Stimulated activated CD8-positive, alpha-beta memory T cell treated with anti-CD3 and anti-CD28 coated beads, Interleukin-15, amount 100 ng/mL, for 24 hours (primary cell): ENCODE measurements around the gene TSPAN33.
"Not testable (repeated sequence)": the region's sequence is repeated elsewhere in the genome, so short reads cannot be mapped to it uniquely, and the experiment has no call there.

Source experiments
- DNase-seq: peaks from one replicate; pipeline ENCODE4 v3.0.0-alpha.2; 2020; ENCODE audit warnings: low read depth

TSPAN33 gene, protein sequence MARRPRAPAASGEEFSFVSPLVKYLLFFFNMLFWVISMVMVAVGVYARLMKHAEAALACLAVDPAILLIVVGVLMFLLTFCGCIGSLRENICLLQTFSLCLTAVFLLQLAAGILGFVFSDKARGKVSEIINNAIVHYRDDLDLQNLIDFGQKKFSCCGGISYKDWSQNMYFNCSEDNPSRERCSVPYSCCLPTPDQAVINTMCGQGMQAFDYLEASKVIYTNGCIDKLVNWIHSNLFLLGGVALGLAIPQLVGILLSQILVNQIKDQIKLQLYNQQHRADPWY

DNA sequence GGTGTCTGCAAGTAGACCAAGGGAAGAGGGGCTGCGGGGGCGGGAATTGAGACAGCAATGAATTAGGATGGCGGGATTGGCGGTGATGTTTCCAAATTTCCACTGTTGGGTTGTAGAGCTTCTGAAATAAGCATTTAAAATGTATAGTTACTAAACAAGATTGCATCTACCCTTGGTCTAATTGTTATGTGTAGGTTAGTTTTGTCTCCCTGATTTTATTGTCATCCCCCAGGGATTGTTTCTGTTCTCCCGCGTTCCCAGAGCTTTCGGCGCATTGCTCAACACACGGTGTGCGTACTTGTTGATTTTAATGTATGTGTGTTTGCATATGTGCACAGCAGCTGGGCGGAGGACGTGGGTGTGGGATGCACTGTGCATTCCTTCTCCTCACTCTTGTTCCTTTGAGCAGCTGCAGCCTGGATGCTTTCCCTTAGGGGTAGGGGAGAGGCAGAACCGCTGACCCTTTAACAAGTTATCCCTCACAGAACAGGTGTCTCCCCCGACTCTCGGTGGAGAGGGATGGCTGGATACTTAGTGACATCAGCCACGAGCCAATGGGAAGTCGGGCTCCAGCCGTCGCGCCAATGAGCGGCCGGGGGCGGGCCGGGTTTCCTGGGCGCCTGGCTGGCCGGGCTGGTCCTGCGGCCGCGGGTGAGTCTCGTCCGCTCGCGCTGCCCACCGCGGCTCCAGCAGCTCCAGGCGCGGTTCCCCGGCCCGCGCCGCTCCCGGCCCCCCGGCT is at the start of gene TSPAN33:
Gene TSPAN33, plus strand, starts transcription at position 613 of the 739 bp plus-strand sequence. CDS start 274 bp downstream, outside the sequence.
- peak; percentile 58 for DNase-seq

DNA sequence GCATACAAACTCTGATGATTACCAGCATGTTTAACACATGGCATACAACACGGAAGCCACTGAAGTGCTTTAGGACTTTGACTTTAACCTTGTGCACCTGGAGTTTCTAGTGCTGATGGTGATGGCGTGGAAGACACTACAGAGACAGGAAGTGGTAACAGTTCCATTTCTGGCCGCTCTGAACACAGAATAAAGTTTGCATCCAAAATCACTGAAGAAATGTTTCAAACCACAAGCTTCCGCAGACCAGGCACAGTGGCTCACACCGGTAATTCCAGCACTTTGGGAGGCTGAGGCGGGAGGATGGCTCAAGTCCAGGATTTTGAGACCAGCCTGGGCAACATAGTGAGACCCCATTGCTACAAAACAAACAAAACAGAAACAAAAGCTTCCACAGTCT is 49.2 kb upstream of the TSPAN33 start:
- no peak for DNase-seq

DNA sequence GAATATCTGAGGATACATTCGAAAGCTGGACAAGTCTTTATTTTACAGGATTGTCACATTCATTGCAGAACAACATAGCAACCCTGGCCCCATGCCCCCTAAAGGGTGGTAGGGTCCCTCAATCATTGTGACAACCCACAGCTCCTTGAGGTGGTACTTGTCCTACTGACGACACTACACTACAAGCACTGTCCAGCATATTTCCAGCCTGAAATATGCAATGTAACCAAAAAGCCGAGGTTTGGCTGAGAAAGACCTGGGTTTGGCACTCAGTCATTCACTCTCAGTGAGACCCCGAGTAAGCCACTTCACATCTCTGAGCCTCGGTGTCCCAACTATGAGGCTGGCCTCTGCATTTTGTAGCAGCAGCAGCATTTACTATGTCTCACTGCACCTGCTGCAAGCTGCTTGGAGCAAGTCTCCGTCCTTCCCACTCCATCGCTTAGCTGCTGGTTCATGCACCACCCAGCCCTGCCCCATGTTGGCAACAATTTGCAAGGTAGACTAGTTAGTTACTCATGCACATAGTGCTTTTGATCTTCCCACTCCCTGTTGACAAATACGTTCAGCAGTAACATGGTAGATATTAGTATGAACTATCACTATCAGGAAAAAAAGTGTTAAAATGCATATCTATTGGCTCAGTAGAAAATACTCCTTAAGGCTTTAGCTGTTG is 46.0 kb upstream of the TSPAN33 start:
- no peak for DNase-seq

DNA sequence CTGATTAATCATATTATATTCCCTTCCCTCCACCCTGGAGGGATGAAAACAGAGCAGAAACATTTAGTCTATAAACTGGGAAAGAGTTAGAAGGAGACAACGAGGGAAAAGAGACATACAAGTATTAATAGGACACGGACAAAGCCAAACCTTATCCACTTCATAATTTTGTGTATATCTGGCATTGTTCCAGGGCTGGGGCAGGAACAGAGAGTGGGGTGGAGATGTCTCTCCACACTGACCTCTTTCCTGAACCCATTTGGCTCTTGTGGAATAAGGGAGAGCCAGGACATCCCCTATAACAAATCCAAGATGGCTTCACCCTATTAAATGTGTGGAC is 43.7 kb upstream of the TSPAN33 start:
- no peak for DNase-seq

DNA sequence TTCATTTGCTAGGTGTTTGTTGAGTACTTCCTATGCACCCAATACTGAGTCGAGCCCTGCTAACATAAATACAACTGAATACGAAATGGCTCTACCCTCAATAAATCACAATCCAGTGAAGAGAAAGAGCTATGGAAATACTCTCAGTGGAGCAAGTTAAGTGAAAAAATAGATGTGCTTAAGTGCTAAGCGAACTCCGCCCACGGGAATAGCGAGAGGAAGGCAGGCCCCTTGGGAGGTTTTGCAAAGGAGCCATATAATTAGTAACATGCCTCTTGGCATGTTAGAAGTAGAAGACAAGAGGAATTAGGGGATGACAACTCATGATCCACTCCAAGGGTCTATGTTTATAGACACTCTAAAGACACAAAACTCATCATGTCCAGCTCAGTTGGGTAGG is 42.8 kb upstream of the TSPAN33 start:
- no peak for DNase-seq

DNA sequence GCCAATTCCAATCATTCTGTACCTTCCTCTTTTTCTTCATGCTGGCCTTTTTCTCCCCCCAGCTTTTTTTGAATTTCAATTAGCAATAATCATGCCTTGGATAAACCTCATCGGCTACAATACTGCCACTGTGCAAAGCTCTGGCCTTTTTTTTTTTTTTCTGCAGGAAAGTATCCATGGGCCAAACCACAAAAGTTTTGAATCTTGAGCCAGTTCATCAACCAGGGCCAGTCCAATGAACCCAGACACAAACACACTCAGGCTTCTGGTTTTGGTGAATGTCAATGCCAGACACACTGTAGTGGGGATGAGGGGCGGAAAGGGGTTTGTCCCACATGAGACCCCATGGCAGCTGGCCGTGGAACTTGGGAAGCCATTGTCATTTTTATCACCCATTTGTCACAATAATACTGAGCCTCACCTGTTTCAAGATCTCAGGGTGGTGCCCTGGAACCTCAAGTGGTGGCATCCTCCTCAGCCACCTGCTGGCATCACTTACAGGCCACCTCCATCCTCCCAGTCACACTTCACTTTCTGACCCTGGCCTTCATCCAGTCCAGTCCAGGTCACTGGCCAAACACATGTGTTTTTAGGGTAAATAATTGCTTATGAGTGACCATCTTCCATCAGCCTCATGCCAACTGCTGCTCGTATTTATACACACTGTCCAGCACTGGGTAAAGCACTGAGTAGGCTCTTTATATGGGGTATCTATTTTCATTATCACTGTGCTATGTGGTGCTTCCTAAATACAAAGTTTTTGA is 40.8 kb upstream of the TSPAN33 start:
- DNase-seq: no peak

DNA sequence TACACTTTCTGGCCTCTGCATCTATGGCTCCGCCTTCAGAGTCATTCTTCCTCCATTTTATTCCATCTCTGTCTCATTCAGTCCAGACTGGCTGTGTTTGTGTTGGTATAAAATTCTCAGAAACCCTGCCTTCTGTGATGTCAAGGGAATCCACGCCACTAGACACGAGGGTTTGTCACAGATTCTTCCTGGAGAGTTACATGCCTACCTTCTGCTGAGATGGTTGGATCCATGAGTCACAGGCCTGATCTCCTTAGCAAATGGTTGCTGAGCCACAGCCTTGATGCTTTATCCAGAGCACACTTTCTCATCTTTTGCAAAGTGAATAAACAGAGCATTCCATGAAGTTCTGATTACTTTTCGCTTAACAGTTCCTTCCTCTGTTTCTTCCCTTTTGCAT is 35.9 kb upstream of the TSPAN33 start:
- no peak for DNase-seq

DNA sequence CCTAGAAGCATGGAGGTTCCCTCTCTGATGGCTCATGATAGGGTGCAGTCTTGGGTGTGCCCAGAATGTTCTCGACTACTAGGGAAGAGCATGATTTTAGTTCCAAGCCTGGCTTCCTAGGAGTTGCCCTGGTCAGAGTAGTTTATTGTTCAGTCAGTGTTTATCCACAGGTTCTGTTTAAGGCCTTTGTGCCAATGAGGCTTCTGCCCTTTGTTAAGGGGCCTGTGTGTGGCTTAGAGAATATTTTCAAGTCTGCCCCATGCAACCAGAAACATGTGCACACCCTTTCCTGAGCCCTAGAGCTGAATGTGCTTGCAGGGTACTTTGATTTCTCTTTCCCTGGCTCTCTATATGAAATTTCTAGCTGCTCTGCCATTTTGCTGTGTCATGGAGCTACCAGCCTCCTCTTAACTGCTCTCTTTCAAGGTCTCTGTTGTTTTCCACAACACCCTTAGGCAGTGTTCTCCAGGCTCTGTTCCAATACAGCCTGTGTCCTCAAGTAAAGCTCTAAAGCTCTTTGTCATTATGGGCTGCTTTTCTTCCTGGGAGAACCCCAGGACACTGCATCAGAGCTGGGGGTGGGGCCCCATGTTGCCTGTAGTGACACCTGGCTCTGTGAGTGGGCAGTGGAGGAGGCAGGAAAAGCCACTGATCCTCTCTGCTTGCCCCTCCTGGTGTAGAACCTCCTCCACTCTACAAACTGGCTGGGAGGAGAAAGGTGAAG is 34.1 kb upstream of the TSPAN33 start:
- DNase-seq: no peak

DNA sequence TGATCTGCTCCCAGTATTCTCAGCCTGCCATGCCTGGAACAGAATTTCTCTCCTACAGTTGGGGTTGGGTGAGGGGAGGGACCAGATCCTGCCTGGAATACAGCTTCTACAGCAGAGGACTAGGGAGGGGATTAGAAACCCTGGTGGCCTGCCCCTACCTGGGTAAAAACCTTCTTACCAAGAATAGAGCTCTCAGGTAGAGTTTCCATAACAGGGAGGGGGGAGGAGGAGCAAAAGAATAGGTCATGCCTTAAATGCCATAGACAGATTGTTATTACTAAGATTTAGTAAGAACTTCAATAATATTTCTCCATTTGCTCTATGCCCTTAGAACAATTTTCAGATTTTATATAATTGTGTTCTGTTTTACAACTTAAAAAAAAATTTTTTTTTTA is 33.5 kb upstream of the TSPAN33 start:
- no peak for DNase-seq

DNA sequence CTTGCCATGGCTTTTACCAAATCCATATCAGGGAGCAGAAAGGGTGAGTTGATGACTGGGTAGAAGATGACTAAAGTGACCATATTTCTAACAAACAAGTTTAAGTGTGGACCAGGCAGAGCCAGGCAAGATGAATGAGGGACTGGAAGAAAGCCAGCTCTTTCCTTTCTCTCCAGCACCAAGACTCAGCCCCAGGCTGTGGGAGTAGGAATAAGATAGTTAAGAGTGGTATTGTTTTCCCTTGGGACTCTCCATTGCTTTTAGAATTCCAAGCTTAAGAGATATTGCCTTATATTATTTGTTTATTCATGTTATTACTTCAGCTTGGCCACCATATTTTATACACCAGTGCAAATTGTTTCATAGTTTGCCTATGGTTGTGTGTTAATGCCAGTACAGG is 28.8 kb upstream of the TSPAN33 start:
- no peak for DNase-seq

DNA sequence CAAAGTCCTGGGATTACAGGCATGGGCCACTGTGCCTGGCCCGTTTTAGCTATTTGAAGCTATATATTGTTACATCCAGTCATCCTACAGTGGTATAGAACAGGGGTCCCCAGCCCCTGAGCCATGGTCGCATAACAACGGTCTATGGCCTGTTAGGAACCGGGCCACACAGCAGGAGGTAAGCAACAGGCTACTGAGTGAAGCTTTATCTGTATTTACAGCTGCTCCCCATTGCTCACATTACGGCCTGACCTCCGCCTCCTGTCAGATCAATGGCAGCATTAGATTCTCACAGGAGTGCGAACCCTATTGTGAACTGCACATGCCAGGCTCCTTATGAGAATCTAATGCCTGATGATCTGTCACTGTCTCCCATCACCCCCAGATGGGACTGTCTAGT is 26.3 kb upstream of the TSPAN33 start:
- DNase-seq: no peak

DNA sequence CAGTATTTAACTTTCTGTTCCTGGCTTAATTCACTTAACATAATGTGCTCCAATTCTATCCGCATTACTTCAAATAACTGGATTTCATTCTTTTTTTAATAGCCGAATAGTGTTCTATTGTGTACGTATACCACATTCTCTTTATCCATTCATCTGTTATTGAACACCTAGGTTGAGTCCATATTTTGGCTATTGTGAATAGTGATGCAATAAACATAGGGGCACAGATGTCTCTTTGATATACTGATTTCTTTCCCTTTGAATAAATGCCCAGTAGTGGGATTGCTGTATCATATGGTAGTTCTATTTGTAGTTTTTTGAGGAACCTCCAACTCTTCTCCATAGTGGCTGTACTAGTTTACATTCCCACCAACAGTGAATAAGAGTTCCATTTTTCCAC is 25.5 kb upstream of the TSPAN33 start:
- no peak for DNase-seq

DNA sequence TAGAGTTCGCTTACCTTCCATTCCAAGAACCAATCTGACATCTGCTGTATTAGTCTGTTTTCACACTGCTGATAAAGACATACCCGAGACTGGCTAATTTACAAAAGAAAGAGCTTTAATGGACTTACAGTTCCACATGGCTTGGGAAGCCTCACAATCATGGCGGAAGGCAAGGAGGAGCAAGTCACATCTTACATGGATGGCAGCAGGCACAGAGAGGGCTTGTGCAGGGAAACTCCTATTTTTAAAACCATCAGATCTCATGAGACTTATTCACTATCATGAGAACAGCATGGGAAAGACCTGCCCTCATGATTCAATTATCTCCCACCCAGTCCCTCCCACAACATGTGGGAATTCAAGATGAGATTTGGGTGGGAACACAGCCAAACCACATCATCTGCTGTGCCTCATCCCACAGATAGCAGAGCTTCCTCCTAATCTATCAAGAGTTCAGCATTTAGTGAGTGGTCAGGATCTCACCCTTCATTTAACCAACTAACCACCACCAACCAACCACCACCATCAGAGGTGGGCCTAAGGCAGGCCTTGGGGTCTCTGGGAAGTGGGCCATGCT is 22.9 kb upstream of the TSPAN33 start:
- DNase-seq: not testable (repeated sequence)

DNA sequence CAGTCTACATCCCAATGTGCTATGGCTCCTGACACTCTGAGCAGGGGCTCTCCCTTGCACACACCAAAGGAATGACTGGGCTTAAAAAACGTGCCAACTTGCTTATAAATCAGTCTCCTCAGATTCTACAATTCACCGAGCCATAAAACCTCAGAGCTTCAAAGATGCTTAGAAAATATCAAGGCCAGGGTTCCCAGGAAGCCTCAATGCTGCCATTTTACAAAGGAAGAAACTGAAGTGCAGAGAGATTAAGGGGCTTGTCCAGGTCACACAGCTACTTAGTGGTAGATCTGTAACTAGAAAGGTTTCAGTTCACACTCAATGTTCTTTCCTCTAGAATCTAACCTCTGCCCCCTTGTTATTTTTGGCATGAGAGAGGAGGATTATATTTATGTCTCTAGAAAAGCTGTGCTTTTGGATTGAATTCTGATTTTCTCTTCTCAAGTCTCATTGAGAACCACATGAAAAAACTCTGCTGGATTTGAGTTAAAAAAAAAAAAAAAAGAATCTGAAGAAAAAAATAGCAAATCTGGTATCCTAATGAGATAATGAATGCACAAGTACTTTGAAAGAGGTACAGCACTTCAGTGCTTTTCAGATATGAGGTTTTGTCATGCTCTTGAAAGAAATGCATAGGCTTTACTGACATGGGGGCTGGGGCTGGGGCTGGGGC is 22.3 kb upstream of the TSPAN33 start:
- no peak for DNase-seq

DNA sequence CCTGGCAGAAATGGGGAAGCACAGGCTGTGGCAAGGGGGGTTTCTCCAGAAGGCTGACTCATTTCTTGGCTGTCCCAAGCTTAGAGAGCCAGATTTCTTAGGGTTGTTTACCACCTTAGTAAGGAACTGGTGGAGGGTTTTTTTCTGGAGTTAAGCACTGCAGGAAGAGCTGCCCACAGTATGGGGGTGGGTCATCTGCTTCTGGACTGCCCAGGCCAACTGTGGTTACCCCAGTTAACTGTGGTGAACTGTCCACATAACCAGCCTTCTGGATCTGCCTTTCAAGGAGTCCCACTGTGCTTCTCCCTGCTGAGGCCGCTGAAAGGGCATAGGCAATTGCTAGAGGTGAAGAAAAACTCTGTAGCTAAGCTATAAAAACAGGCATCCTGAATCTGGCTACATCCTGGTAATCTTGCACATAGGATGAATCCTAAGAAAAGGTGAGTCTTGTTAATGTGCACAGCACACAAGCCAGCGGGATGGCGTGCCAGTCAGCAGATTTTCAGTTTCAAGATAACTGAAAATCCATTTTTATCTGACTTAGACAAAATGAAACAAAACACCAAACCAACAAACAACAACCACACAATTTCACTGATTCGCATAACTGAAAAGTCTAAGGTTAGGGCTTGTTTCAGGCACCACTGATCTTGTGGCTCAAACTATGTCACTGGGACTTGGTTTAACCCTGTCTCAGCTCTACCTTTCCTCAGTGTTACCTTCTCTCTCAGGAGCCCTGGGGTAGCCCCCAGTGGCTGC is 21.6 kb upstream of the TSPAN33 start:
- no peak for DNase-seq

DNA sequence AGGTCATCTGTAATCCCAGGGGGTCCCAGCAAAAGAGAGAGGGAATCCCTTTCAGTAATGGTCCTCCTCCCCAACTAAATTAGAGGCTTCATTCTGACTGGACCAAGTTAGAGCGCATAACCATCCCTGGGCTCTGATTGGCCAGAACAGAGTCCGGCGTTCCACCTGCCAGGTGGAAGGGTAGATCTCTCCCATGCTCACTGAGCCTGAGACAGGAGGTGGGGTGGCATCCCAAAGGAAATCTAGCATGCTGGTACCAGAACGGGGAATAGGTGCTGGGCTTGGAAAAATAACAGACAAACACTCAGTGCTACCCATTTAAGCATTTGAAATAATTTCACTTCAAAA is 21.0 kb upstream of the TSPAN33 start:
- no peak for DNase-seq

DNA sequence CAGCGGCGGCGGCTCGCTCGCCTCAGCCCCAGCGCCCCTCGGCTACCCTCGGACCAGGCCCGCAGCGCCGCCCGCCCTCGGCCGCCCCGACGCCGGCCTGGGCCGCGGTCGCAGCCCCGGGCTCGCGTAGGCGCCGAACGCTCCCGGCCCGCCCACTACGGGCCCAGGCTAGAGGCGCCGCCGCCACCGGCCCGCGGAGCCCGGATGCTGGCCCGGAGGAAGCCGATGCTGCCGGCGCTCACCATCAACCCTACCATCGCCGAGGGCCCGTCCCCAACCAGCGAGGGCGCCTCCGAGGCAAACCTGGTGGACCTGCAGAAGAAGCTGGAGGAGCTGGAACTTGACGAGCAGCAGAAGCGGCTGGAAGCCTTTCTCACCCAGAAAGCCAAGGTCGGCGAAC is 18.2 kb upstream of the TSPAN33 start:
- DNase-seq: no peak

DNA sequence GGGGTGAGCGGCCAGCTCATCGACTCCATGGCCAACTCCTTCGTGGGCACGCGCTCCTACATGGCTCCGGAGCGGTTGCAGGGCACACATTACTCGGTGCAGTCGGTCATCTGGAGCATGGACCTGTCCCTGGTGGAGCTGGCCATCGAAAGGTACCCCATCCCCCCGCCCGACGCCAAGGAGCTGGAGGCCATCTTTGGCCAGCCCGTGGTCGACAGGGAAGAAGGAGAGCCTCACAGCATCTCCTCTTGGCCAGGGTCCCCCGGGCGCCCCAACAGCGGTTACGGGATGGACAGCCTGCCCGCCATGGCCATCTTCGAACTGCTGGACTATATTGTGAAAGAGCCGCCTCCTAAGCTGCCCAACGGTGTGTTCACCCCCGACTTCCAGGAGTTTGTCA is 17.4 kb upstream of the TSPAN33 start:
- no peak for DNase-seq

DNA sequence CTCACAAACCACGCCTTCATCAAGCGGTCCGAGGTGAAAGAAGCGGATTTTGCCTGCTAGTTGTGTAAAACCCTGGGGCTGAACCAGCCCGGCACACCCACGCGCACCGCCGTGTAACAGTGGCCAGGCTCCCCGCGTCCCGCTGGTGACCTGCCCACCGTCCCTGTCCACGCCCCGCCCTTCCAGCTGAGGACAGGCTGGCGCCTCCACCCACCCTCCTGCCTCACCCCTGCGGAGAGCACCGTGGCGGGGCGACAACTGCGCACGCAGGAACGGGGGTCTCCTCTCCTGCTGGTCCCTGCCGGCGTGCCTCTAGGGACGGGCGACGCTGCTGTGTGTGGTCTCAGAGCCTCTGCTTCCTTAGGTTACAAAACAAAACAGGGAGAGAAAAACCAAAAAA is 16.9 kb upstream of the TSPAN33 start:
- no peak for DNase-seq

DNA sequence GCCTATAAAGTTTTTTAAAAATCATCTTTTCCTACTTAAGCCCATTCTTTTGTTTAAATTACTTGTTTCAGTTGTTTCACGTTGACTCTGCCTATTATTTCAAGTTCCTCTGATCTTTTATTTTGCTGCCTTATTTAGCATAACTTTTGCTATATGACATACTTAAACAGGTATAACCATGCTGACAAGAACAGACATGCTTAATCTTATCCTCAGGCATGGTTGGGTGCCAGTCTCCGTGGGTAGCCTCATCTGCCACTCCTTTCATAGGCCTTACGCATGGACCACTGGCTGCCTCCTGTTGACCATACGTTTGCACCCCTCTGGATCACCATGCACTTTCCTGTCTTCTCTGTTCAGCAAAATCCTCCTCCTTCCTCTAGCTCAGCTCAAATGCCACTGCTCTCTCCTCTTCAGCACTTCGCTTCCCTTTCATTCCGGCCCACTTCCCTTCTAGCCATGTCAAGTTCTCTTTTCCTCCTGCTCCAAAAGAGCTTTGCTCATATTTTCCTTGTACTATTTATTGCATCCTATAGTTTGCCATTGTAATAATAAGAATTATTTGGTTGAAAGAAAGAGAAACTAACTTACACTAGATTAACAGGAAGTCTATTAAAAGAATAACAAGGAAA is 10.0 kb upstream of the TSPAN33 start:
- no peak for DNase-seq
